H1 (cell line): ENCODE data around the gene RMND5B. TPM values are rescaled to one million over a fixed set of nuclear protein-coding genes. Genes with fewer than 3 reads are reported as not detected.

ENCODE experiments used
- BACH1 ChIP-seq: IDR thresholded peaks from 2 replicates; pipeline ENCODE4 v1.6.1; 2012; ENCODE audit warnings: low read length, improper control_type of control experiment
- CBX8 ChIP-seq: fragments of 300-800, 300-1000 bp; sonication (generic); IDR thresholded peaks from 2 replicates; pipeline ENCODE4 v1.7.1; 2016; ENCODE audit warnings: low read depth, low read length, borderline replicate concordance
- CHD1 ChIP-seq: IDR thresholded peaks from 2 replicates; pipeline ENCODE4 v1.6.1; 2012; ENCODE audit warnings: low read depth, low read length, improper control_type of control experiment
- CHD2 ChIP-seq: IDR thresholded peaks from 2 replicates; pipeline ENCODE4 v1.6.1; 2012; ENCODE audit warnings: low read length, improper control_type of control experiment
- CTBP2 ChIP-seq: IDR thresholded peaks from 2 replicates; pipeline ENCODE4 v1.7.0; 2011; ENCODE audit warnings: borderline replicate concordance, mild to moderate bottlenecking, moderate library complexity, mixed read lengths, low read length; ENCODE audit not compliant: insufficient read depth, insufficient read length
- EGR1 ChIP-seq: IDR thresholded peaks from 2 replicates; pipeline ENCODE4 v1.6.1; 2011; ENCODE audit warnings: low read depth, low read length, borderline replicate concordance
- EZH2 ChIP-seq: fragments of 200-600 bp; sonication (generic); IDR thresholded peaks from 2 replicates; pipeline ENCODE4 v1.7.1; 2012; ENCODE audit warnings: low read depth, mild to moderate bottlenecking, moderate library complexity, low read length, inconsistent platforms; ENCODE audit not compliant: severe bottlenecking
- HDAC2 ChIP-seq, 2 experiments: fragments of 300-600 bp in 1 of 2; sonication (generic) in 1 of 2; IDR thresholded peaks; 2 replicates each; pipeline ENCODE4 v1.6.1; 2011 to 2012; ENCODE audit warnings: low read depth in 2 of 2, low read length in 2 of 2, mild to moderate bottlenecking in 2 of 2, moderate library complexity in 2 of 2, borderline replicate concordance in 1 of 2, inconsistent platforms in 1 of 2
- HDAC6 ChIP-seq: IDR thresholded peaks from one replicate; pipeline ENCODE4 v1.7.1; 2012; ENCODE audit warnings: low read depth, mild to moderate bottlenecking, inconsistent platforms, low read length, moderate library complexity
- JUND ChIP-seq: IDR thresholded peaks from 2 replicates; pipeline ENCODE4 v1.6.1; 2011; ENCODE audit warnings: mild to moderate bottlenecking, improper control_type of control experiment, low read length
- KDM1A ChIP-seq: fragments of 200-600, 300-600 bp; sonication (generic); IDR thresholded peaks from 2 replicates; pipeline ENCODE4 v1.7.1; 2016; ENCODE audit warnings: mild to moderate bottlenecking, low read length, borderline replicate concordance
- KDM4A ChIP-seq: IDR thresholded peaks from one replicate; pipeline ENCODE4 v1.7.1; 2012; ENCODE audit warnings: low read depth, mild to moderate bottlenecking, moderate library complexity, low read length, inconsistent platforms; ENCODE audit not compliant: severe bottlenecking
- MAFK ChIP-seq: IDR thresholded peaks from 2 replicates; pipeline ENCODE4 v1.6.1; 2012; ENCODE audit warnings: low read depth, mild to moderate bottlenecking, improper control_type of control experiment, low read length
- NRF1 ChIP-seq: IDR thresholded peaks from 2 replicates; pipeline ENCODE4 v1.6.1; 2011; ENCODE audit warnings: mild to moderate bottlenecking, low read depth, low read length, improper control_type of control experiment
- POLR2A ChIP-seq, 2 experiments: IDR thresholded peaks; 1 replicate in 1 of 2; 2 replicates in 1 of 2; pipeline ENCODE4 v1.6.1; 2011; ENCODE audit warnings: low read depth in 2 of 2, low read length in 2 of 2, mild to moderate bottlenecking in 2 of 2; ENCODE audit errors: control extremely low read depth in 1 of 2
- RAD21 ChIP-seq, 2 experiments: IDR thresholded peaks in 1 of 2; conservative IDR thresholded peaks in 1 of 2; 2 replicates each; pipeline ENCODE4 v1.6.1; 2011; ENCODE audit warnings: low read depth in 2 of 2, low read length in 2 of 2, improper control_type of control experiment in 1 of 2, inconsistent platforms in 1 of 2, mild to moderate bottlenecking in 1 of 2, moderate library complexity in 1 of 2
- SAP30 ChIP-seq: fragments of 300-600 bp; sonication (generic); IDR thresholded peaks from 2 replicates; pipeline ENCODE4 v1.7.1; 2012; ENCODE audit warnings: low read length, moderate library complexity, mild to moderate bottlenecking, inconsistent platforms; ENCODE audit not compliant: insufficient read depth, insufficient replicate concordance
- SIN3A ChIP-seq, 2 experiments: IDR thresholded peaks in 1 of 2; conservative IDR thresholded peaks in 1 of 2; 2 replicates each; pipeline ENCODE4 v1.6.1; 2011 to 2012; ENCODE audit warnings: low read length in 2 of 2, improper control_type of control experiment in 1 of 2, low read depth in 1 of 2, mild to moderate bottlenecking in 1 of 2
- SIRT6 ChIP-seq: IDR thresholded peaks from one replicate; pipeline ENCODE4 v1.7.1; 2012; ENCODE audit warnings: low read length, inconsistent platforms
- SUZ12 ChIP-seq: fragments of 200-600 bp; sonication (generic); IDR thresholded peaks from 2 replicates; pipeline ENCODE4 v1.6.1; 2012; ENCODE audit warnings: mild to moderate bottlenecking, inconsistent platforms, low read length, moderate library complexity, mixed read lengths
- polyA plus RNA-seq, 7 experiments: library from polyadenylated mRNA; depleted of rRNA in 3 of 7; stranded (reverse) in 5 of 7; unstranded in 2 of 7; fragments of >200 nt in 5 of 7; fragments of 200-250 nt in 2 of 7; gene quantifications; 1 replicate in 5 of 7; 2 replicates in 1 of 7; 4 replicates in 1 of 7; pipeline versions ENCODE4 v1.2.1 to v1.2.3, GENCODE V29; 2011 to 2013; ENCODE audit warnings: missing spikeins in 2 of 7, mixed read lengths in 2 of 7
- total RNA-seq: library from RNA; stranded (reverse); fragmentation: NEBNext Ultra II Directional; extraction: Animal tissue kit (Norgen Biotek cat#: 25700); gene quantifications from 2 replicates; pipeline ENCODE4 v1.2.1, GENCODE V29; 2021
- TF ChIP-seq, protein P1 (sequence below): IDR thresholded peaks from 2 replicates; pipeline ENCODE4 v1.6.1; 2012; ENCODE audit warnings: inconsistent platforms
- TF ChIP-seq, protein P2 (sequence below): IDR thresholded peaks from 2 replicates; pipeline ENCODE4 v1.6.1; 2012; ENCODE audit warnings: inconsistent platforms

RMND5B gene
- total and polyA plus RNA-seq, 2 of the 8 experiments (the other 6 are each of a cell fraction or from before 2014, with no cell fraction given): 75.9 to 90.2 TPM

DNA sequence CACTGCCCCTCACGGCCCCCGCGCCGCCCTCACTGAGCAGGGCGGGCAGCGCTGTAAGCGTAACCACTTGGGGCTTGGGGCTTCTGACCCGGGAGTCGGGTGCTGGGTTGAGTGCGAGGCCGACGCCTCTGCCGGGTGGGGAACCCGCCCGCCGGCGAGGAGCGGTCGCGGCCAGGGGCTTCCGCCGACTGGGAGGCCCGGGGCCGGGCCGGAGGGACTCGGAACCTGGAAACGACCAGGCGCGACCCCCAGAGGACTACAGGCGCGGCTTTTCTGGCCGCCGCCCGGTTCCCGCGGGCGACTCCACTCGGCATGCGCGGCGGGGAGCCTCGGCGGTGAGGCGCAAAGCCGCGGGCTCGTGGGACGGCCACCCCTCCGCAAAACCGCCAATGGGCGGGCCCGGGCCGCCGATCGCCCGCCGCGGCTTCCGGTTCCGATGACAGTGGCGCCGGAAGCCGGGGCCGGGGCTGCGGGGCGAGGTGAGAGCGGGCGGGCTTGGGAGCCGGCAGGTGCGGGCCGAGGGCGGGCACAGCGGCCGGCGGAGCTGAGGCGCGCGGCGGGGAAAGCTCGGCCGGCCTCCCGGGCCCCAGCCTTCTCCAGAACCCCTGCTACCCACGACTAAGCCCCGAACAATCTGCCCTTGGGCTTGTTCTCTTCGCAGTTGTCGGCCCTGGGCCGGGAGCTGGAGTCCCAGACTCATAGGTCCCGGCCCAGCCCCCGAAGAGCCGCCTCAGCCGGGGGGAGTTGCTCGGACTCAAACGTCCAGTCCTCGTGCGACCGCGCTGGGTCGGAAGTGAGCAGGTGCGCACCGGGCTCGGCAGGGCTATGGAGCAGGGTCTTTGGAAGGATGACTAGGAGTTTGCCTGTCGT is at the start of gene RMND5B (continued):
- TF ChIP-seq RAD21 (IDR thresholded peaks at IDR 0.05 in 1 of 2, conservative IDR thresholded peaks at IDR 0.05 in 1 of 2; ENCODE audit: low read depth in 2 of 2, low read length in 2 of 2): no peak; a peak in 1 of 4 replicates
- no peak for TF ChIP-seq CBX8
- no peak for TF ChIP-seq KDM1A
- peak; percentile 76 for TF ChIP-seq CHD1
- TF ChIP-seq SIN3A (conservative IDR thresholded peaks at IDR 0.05 in 1 of 2, IDR thresholded peaks at IDR 0.05 in 1 of 2; ENCODE audit: low read depth in 1 of 2, low read length in 2 of 2): peak in 1 of 2 experiments; percentile 41; a peak in 1 of 4 replicates
- TF ChIP-seq KDM4A: no peak
- no peak for TF ChIP-seq EGR1
- TF ChIP-seq POLR2A (IDR thresholded peaks at IDR 0.05; ENCODE audit: control extremely low read depth in 1 of 2, low read depth in 2 of 2, low read length in 2 of 2): peak in 1 of 2 experiments; percentile 79; a peak in 2 of 3 replicates
- no peak for TF ChIP-seq CHD2
- no peak for TF ChIP-seq SIRT6
- no peak for TF ChIP-seq NRF1
- peak; percentile 86 for TF ChIP-seq JUND
- no peak for TF ChIP-seq EZH2
- TF ChIP-seq SUZ12: no peak
- no peak for TF ChIP-seq BACH1
- TF ChIP-seq SAP30: peak; percentile 34
- no peak for TF ChIP-seq MAFK
- TF ChIP-seq, protein P1, sequence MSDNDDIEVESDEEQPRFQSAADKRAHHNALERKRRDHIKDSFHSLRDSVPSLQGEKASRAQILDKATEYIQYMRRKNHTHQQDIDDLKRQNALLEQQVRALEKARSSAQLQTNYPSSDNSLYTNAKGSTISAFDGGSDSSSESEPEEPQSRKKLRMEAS: peak; percentile 47; the same call in 1 of the 2 replicates
- no peak for TF ChIP-seq HDAC6
- TF ChIP-seq, protein P2, sequence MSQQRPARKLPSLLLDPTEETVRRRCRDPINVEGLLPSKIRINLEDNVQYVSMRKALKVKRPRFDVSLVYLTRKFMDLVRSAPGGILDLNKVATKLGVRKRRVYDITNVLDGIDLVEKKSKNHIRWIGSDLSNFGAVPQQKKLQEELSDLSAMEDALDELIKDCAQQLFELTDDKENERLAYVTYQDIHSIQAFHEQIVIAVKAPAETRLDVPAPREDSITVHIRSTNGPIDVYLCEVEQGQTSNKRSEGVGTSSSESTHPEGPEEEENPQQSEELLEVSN: 0 out of 2 replicates have a peak, but pooled peaks have one; percentile 14
- no peak for TF ChIP-seq CTBP2
- peak in 1 of 2 experiments; percentile 24; a peak in 1 of 4 replicates for TF ChIP-seq HDAC2 (IDR thresholded peaks at IDR 0.05; ENCODE audit: borderline replicate concordance in 1 of 2, low read depth in 2 of 2, low read length in 2 of 2)
